ENCODE measurements around the gene ANKH.

ANKH gene

DNA sequence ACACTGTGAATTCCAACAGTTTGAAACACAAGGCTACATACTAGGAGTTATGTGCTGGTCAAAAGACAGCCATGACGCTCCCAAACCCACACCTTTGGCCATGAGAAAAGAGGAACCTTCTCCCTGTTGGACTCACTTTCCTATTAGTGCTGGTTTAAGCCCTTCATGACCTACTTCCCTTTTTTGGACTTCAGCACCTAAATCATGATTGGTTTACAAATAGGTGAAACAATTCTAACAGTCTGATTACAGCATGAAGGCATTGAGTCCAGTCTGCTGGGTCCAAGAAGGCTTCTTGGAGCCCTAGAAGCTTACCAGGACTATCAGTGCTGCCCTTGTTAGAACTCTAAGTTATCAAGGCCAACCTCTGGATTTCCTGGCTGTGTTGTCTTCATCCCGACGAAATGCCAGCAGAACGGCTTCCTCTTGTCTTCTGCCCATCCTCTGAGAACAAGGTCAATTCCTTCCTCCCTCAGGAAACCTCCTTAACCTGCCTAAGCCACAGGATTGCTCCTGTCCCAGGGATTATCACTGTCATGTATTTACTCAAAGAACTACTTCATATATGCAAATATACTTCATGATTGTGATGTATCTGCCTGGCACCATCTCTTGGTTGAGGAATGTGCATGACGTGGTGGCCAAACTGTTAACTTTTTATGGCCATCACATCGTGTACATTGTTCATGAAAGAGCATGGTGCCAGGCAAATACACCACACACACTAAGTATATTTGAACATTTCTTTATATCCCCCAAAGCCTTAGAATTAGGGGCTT, 83.6 kb downstream of the ANKH start:
- no peak for DNase-seq

DNA sequence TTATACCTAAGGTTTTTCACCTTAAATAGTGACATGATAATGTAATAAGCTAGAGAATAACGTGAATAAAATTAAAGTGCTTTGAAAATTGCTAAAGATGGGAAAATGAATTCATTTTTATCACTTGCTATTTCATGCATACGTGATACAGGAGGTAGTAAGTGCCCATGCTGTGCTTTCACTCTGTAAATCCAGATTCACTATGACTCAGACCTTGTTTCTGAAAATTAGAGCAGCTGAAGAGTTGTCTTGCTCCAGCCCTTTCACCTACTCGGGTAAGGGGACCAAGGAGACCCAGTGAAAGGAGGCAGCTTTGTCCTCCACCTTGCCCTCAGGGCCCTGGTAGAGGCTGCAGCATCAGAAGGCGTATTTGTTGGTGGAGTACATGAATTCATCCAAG, 87.9 kb downstream of the ANKH start:
- DNase-seq: no peak

DNA sequence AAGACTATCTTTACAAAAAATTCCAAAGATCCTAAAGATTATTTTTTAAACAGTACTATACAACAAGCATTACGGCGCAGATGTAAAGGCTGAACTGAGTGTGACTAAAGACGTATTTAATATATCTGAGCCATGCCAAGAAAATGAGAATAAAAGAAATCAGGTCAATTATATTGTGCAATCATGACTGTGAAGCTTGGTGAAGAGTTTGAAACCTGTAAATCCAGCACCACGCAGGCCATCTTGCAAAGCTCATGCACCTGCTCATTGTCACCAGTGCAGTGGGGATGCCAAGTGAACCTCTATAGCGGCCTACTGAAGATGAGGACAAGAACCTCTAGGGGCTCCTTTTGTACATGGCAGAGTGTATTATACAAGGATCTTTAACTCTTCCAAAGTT, 89.0 kb downstream of the ANKH start:
- no peak for DNase-seq

DNA sequence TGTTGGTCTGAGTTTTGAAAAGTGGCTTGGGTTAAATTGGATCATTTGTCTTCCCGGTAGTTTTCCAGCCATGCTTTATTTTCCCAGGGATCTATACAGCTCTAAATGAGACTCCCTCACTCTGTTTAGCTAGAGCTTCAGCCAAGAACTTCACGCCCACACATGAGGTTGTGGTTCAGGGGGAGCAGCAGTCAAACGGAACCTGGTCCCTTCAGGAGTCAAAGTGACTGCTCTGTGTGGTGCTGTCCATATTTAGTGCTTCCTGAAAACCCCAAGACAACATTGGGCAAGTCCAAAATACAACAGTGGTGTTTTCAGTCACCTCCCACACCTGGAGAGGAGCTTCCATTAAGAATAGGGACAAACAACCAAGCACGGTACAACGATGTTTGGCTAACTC, 90.5 kb downstream of the ANKH start:
- no peak for DNase-seq

DNA sequence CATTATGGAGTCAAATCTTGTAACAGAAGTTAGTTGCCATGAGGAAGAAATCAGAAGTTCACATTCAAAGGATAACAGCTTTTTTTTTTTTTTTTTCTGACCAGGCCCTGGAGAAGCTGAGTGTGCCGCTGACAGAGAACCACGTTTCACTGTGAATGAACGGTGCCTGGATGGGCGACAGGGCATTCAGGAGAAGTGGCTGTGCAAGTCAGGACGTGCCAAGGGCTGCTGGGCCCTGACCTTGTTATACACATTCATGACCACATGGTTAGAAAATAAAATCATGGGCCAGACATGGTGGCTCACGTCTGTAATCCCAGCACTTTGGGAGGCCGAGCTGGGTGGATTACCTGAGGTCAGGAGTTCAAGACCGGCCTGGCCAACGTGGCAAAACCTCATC, 91.6 kb downstream of the ANKH start:
- DNase-seq: no peak

DNA sequence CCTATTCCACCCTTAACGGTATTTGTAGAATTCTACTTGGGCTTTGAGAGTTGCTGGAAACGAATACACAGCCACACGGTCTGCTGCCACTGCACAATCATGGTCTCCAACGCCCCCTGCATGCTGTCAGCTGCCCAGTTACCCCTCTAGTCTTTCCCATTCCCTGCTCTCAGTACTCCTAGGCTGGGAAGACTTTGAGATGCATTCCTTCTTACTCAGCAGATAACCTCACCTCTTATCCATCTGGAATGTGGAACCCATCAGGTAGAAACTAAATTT, 92.8 kb downstream of the ANKH start:
- no peak for DNase-seq

DNA sequence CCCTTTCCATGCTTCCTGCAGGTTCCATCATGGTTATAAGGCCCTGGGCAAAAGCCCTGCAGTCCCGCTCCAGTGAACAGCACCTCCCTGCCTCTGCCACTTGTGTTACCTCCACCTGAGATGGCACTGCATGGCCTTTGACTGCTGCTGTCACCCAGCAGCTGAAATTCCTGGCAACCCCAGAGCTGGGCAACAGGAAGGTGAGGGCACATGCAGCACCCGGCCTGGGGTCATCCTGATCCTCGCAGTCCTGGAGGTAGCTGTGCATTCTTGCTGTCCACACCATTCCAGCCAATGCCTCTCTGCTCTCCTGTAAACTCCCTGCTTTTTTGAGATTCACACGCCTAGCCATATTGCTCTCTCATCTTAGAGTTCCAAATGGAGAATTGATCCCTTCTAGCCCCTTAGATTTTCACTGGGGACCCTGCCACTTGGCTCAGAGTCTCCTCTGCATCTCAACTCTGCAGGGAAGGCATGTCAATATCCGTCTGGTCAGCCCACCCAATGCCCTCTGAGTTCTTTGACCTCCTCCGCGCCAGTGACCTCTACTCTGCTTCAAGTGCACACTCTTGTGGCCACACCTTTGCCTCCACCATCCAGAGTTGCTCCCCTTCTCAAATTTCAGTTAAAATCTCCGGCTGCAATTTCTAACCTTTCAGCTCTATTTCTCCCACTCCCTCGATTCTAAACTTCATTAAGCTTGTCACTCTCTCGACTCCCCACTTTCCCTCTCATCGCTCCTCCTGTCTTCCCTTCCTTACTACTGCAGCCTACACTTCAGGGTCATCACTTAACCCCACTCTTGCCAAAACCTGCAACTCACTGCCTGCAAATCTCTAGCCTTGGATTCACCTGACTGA, 93.4 kb downstream of the ANKH start:
- no peak for DNase-seq

DNA sequence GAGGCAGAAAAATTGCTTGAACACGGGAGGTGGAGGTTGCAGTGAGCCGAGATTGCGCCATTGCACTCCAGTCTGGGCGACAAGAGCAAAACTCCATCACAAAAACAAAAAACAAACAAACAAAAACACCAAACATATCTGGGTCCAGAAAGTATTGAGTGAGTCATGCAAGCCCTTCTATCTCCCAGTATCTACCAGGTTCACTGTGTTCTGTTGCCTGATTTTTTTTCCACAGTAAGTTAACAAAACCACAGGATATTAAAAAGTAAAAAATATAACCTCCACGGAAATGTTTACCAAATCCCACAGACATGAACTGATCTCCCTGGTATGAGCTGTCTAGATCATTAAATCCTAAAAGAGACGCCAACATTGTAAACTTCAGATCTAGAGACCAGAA, 94.4 kb downstream of the ANKH start:
- DNase-seq: no peak

DNA sequence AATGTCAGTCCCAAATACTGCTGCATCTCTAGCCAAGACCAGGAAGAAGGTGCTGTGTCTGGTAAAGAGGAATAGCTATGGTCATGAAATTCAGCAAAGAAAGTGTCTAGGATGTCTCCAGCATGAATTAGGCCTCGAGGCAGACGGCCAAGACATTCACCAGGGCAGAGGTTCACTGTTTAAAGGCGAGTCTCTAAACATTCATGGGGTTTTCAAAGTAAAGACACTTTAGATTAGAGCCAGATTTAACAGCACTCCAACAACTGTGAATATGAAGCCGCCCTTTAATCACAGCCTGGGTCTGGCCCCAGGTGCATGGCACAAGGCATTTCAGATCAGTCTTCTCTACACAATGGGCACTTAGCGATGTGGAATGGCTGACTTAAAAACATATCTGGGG, 95.0 kb downstream of the ANKH start:
- DNase-seq: no peak

DNA sequence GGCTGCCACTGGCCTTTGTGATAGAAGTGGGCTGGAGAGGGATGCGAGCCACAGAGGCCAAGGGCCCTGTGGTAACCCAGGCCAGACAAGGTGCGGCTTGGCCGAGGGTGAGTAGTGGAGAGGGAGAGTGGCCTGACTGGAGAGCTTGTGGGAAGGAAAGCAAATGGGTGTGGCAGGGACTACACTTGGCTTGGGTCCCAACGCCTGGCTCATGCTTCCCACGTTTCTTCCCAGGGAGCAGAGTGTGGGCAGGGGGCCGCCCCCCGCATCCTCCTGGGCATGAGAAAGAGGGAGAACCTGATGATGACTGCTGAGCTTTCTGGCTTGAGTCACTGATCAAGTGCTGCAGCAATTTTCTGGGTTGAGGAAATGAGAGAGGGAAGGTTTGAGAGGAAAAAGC, 95.7 kb downstream of the ANKH start:
- DNase-seq: no peak

DNA sequence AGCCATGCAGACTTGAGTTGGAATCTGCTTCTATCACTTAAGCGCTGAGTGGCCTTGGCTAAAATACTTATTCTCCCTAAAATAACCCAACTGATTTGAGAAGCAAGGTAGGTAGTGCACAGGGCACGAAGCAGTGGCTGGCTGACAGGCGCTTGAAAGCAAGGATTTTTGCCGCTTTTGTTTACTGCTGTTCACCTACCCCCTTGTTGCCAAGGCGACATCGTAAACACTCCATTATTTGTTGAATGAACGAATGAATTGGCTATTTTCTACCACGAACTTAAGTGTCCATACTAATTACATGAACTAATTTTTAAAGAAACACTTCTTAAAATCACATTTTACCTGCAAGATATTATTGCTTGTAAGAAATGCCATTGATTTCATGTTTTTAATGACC, 98.0 kb downstream of the ANKH start:
- DNase-seq: no peak

DNA sequence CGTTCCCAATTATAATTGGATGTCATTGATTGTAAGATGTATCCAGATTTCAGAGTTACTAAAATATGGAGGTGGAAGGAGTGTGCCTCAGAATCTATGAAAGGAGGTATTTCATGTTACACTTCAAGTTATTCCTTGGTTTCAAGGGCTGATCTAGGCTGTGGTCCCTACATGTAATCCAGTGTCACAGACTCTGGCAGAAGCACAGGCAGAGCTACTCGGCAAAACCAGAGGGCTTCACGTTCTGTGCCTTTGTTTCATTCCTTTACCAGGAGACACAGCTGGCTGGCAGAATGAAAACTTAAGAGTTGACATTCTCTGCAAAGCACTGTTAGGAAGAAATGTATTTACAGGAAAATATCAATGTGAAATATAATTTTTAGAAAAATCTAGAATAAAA, 99.6 kb downstream of the ANKH start:
- no peak for DNase-seq

DNA sequence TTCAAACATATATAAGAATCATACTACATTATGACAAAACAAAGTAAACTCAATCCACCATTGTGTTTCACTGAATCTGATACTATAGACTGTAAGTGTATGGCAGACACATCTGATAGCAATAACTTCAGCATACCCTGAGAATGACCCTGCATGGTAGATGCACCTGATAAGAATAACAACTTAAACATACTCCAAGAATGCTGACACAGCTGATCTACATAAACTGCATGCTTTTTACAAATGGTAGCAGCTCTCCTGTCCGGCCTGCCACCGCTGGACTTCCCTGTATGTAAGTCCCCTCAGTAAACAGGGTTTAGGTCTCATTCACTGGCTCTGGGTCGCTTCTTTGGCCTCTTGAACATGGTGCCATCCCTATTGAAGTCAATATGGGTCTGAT, 100.4 kb downstream of the ANKH start:
- DNase-seq: no peak

DNA sequence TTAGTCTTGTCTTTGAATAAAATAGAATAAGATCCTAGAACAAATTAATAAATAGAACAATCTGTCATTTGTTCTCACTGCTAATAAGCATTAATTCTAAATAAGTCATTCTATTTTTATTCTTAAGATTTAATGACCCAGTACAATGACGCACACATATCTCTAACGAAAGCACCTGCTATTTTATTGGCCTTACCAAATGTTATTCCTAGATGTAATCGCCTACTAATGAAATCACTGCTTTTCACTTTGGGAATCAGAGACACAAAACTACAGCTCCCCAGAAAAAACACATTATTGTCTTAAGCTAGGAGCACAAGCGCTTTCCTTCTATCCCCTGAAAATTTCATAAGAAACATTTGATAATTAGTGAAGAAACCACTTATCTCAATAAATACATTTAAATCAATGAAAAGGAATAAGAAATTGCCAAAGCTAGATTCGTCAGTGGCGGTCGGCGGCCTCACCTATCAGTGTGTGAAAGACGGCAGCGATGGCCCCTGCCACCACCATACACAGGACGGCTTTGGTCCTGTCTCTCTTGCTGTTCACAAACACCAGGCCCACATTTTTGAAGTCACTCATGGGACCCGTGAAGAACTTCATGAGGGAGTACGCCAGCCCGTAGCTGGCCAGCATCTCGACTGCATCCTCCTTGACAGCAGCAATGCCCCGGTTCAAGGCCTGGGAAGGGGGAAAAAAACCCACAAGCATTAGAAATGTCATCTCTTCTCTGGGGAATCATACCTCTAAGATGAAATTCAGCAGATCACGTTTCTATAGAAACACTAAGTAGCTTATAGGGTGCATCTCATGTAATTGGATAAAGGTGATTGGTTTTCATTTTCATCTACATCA, 102.8 kb downstream of the ANKH start:
- peak; percentile 55 for DNase-seq

DNA sequence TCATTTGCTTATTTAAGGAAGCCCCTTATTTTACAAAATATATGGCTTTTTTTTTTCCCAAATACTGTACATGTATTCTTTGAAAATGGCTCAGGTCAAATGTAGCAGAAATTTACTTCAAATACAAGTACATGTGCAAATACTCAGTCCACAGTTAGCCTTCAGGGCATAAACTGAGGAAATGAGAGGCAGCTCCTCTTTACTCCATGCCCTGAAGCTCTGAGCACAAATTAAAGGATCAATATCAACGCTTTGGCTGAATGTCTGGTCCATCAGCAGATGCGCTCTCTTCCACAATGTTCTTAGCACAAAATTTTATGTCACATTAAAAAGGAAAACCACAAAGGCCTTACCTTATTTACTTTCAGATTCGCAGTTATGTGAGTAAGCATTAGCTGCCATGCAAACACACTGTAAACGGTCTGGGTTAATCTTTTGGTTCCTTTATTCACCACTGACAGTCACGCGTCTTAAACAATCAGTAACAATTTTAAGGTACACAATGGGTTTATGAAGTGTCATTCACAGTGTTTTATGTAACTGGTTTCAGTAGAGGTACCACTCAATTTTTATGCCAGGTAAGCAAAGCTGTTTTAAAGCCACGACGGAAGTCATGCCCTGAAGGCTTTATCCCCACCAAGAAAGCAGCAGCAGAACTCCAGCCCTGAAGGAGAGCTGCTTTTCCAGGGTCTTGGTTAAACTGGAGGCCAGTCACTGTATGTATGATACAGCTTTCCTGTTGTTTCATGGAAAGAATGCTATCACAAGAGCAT, 103.7 kb downstream of the ANKH start:
- no peak for DNase-seq

DNA sequence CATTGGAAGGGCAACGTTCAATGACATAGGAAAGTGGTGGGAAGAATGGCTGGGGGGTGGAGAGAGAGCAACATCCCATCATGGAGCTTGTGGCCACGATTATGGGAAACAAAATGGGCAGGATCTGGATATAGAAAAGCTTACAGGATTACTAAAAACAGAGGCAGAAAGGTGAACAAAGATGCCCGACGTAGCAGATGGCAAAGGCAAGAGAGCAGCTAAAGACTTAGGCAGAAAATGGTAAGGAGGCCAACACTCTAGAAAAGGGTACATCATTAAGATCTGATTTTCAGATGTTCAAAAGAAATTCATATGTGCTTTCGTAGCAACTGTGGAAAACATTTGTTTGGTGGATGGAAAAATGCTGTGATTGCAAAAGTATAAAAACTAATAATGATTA, 104.5 kb downstream of the ANKH start:
- peak; percentile 40 for DNase-seq

DNA sequence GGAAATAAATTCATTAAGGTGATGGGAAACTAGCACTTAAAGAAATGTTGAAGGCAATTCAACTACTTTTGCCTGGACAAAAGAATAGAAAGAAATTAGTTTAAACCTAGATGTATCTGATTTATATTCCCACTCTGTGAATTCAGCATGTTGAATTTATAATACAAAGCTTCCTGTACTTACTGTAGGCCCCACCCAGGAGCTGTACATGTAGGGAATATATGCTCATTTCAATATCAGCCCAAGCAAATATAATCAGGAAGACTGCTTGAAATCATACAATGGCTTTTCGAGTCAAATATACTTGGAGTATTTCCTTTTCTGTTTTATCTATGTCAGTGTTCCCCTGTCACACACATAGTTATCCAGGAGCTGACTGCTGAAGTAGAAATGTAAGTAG, 105.0 kb downstream of the ANKH start:
- DNase-seq: no peak

DNA sequence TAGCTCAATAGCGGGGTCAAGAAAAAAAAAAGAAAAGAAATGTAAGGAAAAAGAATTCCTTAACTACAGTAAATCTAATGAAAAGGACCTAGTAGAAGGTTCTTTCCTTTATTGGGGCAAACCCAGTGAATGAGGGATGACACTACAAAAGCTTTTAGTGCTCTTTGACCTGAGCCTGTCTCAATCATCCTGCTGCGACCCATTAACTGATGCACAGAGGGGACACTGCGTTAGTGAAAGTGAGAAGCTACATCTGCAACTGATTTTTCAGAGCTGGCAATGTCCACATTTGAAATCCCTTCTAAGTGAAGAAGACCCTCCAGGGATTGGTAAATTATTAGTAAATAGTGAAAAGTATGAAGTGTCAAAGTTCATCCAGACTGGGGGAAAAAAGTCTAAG, 106.0 kb downstream of the ANKH start:
- DNase-seq: no peak

DNA sequence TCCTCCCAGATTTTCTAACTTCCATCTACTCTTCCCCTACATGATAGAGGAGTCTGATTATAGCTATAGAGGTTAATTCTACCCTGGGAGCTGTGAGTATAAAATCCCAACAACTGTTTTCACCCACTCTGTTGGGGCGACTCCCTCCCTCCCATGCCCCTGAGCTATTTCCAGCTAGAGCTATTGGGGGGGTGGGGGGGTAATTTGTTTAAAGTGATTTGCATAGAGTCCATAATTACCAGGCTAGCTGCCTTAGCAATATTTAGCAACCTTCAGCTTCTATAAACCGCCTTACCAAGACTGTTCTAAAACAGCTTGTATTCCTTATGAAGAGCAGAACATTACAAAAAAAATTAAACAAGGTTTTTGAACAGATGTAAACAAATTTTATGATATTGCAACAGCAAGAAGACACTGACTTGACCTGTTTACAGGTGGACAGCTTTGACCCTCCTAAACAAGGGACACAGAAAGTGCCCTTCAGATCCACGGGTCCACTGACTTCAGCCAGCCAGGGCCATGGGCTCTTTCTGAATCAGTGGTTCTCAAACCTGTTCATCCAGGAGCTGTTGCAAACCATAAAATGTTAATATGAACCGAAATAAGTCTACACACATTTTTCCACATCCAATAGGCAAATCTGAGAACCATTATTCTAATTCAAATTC, 108.9 kb downstream of the ANKH start:
- no peak for DNase-seq

DNA sequence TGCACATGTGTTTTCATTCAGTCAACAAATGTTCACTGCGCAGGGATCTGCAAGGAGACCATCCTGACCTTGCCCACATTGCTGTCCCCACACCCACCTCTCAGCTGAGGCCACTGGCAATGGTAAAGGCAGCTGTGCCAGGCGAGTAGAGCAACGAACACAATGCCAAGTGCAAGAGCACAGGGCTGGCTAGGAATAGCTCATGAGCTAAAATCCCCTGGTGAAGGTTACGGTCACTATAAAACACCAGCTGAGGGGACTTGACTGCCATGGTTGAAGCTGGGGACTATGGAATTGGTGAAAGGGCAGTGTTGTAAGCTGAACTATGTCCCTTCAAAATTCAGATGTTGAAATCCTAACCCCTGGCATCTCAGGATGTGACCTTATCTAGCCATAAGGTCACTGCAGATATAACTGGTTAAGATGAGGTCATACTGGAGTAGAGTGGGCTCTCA, 111.0 kb downstream of the ANKH start:
- no peak for DNase-seq

DNA sequence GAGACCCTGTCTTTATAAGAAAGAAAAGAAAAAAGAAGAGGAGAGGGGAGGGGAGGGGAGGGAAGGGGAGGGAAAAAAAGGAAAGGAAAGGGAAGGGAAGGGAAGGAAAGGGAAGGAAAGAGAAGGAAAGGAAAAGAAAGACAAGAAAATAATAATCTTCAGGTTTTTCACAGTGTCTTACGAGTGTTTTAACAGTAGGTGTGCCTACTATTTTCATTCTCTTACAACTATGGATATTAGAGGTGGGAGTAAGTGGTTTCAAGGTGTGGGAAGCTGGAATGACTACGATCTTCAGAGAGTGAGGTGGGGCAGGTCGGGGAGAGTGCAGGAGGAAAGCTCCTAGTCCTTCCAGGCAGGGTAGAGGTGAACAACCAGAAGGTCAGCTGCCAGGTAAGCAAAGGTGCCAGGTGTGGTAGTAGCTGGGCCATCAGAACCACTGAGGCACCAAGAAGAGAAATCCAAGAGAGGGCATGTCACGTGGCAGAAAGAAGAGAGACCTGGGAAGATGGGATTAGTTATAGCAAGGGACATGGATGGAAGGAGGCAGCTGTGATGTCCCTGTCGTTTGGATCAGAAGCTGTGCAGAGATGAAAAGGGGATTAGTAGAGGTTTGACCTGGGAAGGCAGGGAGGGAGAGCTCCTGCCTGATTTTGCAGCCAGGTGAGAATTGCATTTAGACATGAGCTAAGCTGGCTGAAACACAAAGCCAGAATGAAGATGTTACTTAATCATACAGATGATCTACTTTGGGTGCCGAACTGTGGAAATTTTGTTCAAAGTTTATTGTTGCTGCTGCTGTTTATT, 111.6 kb downstream of the ANKH start:
- no peak for DNase-seq
